Measurements from ENCODE around the gene SND1. TPM values are rescaled to one million over a fixed set of nuclear protein-coding genes. Genes with fewer than 3 reads are reported as not detected.
"Not testable (repeated sequence)": the region's sequence is repeated elsewhere in the genome, so short reads cannot be mapped to it uniquely, and the experiment has no call there.

SND1 gene
- total RNA-seq, 1 donor from 2014 or later, result 85.9 TPM

DNA sequence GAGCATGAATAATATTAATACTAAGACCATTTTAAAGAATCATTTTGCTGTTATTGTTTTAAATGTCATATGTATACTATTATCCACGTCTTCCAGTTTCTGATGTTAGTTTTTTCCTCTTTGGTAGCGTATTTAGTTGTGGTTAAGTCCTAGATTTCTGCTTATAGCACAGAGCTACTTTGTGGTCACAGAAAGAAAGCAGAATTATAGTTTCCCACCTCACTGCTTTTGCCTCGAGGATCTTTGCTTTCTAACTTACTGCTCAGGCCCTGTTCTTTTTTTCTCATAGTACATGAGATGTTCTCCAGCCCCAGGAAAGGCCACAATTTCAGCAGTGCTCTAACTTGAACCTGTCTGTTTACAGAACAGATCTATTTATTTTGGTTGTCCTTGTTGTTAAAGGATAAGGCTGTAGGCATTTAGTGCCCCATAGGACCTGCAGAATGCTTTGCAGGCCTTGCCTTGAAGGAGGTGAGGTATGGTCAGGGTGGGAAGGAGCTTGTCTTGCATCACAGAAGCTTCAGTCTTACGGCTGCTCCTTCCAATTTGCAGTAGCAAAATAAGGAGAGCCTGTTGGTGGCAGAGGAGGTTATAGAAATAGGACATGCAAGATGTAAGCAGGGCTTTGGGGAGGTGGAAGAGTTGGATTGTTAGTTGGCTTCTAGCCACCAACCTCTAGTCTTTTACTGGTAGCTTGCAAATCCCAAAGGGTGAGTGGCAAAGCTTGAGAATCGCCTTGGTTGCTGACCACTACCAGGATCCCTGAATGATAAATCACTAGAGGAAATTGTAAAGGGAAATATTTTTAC is 250.1 kb downstream of the SND1 start:
- Histone ChIP-seq H3K4me3 (no peak overlapping the region), H3K36me3 (no peaks in the 10 kb centered on the region), H3K27ac (no peak overlapping the region), H3K4me1 (peaks cover 4% of the 10 kb centered on the region), H3K27me3 (no peaks in the 10 kb centered on the region), H3K9me3 (no peaks in the 10 kb centered on the region)
- no peak for DNase-seq (ENCODE audit: extremely low spot score in 2 of 2)
- intact Hi-C loops (cut with DNase I), result no loop called here
- TF ChIP-seq POLR2AphosphoS5 (IDR thresholded peaks at IDR 0.05; ENCODE audit: insufficient read depth in 1 of 2, low read depth in 1 of 2), result no peak
- TF ChIP-seq, protein P1, sequence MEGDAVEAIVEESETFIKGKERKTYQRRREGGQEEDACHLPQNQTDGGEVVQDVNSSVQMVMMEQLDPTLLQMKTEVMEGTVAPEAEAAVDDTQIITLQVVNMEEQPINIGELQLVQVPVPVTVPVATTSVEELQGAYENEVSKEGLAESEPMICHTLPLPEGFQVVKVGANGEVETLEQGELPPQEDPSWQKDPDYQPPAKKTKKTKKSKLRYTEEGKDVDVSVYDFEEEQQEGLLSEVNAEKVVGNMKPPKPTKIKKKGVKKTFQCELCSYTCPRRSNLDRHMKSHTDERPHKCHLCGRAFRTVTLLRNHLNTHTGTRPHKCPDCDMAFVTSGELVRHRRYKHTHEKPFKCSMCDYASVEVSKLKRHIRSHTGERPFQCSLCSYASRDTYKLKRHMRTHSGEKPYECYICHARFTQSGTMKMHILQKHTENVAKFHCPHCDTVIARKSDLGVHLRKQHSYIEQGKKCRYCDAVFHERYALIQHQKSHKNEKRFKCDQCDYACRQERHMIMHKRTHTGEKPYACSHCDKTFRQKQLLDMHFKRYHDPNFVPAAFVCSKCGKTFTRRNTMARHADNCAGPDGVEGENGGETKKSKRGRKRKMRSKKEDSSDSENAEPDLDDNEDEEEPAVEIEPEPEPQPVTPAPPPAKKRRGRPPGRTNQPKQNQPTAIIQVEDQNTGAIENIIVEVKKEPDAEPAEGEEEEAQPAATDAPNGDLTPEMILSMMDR (IDR thresholded peaks at IDR 0.05), result no peak
- no peak for TF ChIP-seq POLR2A (IDR thresholded peaks at IDR 0.05)

DNA sequence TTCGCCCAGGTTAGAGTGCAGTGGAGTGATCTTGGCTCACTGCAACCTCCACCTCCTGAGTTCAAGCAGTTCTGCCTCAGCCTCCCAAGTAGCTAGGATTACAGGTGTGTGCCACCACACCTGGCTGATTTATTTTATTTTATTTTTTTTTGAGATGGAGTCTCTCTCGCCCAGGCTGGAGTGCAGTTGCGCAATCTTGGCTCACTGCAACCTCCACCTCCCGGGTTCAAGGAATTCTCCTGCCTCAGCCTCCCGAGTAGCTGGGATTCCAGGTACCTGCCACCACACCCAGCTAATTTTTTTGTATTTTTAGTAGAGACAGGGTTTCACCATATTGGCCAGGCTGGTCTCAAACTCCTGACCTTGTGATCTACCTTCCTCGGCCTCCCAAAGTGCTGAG is 250.8 kb downstream of the SND1 start:
- H3K4me3 ChIP-seq; H3K4me1 ChIP-seq; H3K36me3 ChIP-seq; H3K27me3 ChIP-seq; DNase-seq (ENCODE audit: extremely low spot score in 2 of 2); H3K27ac ChIP-seq; H3K9me3 ChIP-seq; intact Hi-C loops (cut with DNase I): not testable (repeated sequence)

DNA sequence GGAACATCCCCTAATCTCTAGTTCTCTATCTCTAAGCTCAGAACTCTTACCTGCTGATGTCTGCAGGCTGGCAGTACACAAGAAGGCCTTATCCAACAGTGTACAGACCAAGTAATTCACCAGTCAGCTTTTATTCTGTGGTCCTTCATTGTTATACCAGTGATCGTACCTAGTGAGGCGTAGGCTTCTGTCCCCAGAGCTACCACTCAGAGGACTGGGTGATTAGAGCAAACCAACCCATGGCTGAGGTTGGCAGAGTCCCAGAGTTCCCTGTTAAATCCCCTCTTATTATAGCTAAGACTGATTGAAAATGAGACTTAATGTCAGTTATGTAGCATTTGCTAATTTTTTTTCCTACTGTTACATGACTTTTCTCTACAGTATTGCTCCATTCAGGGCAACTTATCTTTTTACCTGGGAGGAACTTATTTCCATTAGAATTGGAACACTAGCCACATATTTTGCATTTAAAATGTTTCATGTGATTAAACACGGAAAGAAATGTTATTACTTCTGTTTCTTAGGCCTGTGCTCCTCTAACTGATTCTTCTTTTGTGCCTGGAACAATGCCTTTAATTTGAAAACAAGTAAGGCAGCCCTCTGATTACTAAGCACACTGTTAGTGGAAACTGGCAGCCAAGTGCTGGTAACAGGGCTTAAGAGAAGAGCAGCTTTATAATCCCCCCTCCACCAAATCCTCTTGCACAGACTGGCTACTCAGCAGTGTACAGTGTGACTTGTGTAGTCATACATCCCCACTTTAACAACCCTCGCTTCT is 252.1 kb downstream of the SND1 start:
- Histone ChIP-seq H3K36me3 (no peaks in the 10 kb centered on the region), H3K9me3 (no peaks in the 10 kb centered on the region), H3K4me3 (no peak overlapping the region), H3K4me1 (peaks cover 4% of the 10 kb centered on the region), H3K27me3 (no peaks in the 10 kb centered on the region), H3K27ac (no peak overlapping the region)
- no peak for DNase-seq (ENCODE audit: extremely low spot score in 2 of 2)
- TF ChIP-seq POLR2A (IDR thresholded peaks at IDR 0.05) (no peak), POLR2AphosphoS5 (IDR thresholded peaks at IDR 0.05; ENCODE audit: insufficient read depth in 1 of 2, low read depth in 1 of 2) (no peak)
- TF ChIP-seq, protein P1 (IDR thresholded peaks at IDR 0.05), result no peak
- intact Hi-C loops (cut with DNase I), result no loop called here

DNA sequence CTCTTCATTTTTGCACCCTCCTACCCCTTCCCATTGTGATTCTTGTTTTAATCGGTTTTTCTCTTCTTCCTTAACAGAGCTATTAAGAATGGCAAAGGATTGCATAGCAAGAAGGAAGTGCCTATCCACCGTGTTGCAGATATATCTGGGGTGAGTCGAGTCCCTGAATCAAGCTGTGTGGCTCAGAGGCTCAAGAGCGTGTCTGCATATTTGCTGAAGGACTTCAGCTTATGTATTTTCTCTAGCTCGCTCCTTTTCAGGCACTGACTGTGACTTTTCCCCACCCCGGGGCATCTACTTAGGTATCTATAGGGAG is 252.6 kb downstream of the SND1 start:
- intact Hi-C loops (cut with DNase I), result no loop called here
- Histone ChIP-seq H3K4me3 (no peak overlapping the region), H3K9me3 (no peaks in the 10 kb centered on the region), H3K27ac (no peak overlapping the region), H3K36me3 (no peaks in the 10 kb centered on the region), H3K4me1 (peaks cover 4% of the 10 kb centered on the region), H3K27me3 (no peaks in the 10 kb centered on the region)
- DNase-seq (ENCODE audit: extremely low spot score in 2 of 2), result no peak
- TF ChIP-seq POLR2AphosphoS5 (IDR thresholded peaks at IDR 0.05; ENCODE audit: insufficient read depth in 1 of 2, low read depth in 1 of 2) (no peak), POLR2A (IDR thresholded peaks at IDR 0.05) (no peak)
- TF ChIP-seq, protein P1 (IDR thresholded peaks at IDR 0.05), result no peak

DNA sequence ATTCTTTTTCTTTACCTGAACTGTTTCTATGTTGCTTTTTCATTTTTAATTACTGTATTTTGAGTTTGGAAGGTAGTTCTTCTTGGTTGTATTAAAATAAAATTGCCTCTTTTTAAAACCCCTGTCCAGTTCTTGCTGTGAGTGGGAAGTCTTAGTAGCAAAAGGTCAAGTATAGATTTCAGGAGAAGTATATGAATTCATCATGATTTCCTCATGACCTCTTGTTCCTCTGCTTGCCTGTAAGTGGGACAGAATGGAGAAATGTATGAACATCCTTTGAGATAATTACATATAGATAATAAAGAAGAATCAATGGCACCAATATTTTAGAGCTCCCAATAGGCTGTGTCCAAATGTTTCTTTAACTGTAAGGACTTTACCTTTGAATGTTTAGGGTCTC is 253.0 kb downstream of the SND1 start:
- TF ChIP-seq, protein P1 (IDR thresholded peaks at IDR 0.05), result no peak
- no peak for TF ChIP-seq POLR2AphosphoS5 (IDR thresholded peaks at IDR 0.05; ENCODE audit: insufficient read depth in 1 of 2, low read depth in 1 of 2)
- TF ChIP-seq POLR2A (IDR thresholded peaks at IDR 0.05), result no peak
- no peaks in the 10 kb centered on the region for H3K36me3 ChIP-seq
- H3K4me1 ChIP-seq, result peaks cover 4% of the 10 kb centered on the region
- H3K27ac ChIP-seq, result no peak overlapping the region
- H3K9me3 ChIP-seq, result no peaks in the 10 kb centered on the region
- intact Hi-C loops (cut with DNase I), result no loop called here
- DNase-seq (ENCODE audit: extremely low spot score in 2 of 2), result no peak
- no peaks in the 10 kb centered on the region for H3K27me3 ChIP-seq
- H3K4me3 ChIP-seq, result no peak overlapping the region

Measured in vagina (tissue), 2 donors.